Stomach (tissue), 4 donors: ENCODE measurements around the gene TMC4.

Source experiments
- POLR2A ChIP-seq, 4 donors: fragments of 450-650 bp; IDR thresholded peaks; one replicate each; pipeline ENCODE4 v1.6.1; 2016; ENCODE audit warnings: antibody characterized with exemption in 4 of 4, control low read depth in 2 of 4, mild to moderate bottlenecking in 1 of 4, moderate library complexity in 1 of 4
- POLR2AphosphoS5 ChIP-seq, 3 donors: sonication (generic); formaldehyde crosslinking; IDR thresholded peaks; one replicate each; pipeline ENCODE4 v1.6.1; 2016; ENCODE audit warnings: antibody characterized with exemption in 3 of 3
- TF ChIP-seq, protein P1 (sequence below), 7 experiments: fragments of 450-650 bp in 4 of 7; fragments of 200-600 bp in 3 of 7; sonication (generic) in 3 of 7; IDR thresholded peaks; one replicate each; pipeline ENCODE4 v1.5.1; 2016 to 2019; ENCODE audit warnings: antibody characterized with exemption in 7 of 7, control low read depth in 2 of 7, mild to moderate bottlenecking in 1 of 7

DNA sequence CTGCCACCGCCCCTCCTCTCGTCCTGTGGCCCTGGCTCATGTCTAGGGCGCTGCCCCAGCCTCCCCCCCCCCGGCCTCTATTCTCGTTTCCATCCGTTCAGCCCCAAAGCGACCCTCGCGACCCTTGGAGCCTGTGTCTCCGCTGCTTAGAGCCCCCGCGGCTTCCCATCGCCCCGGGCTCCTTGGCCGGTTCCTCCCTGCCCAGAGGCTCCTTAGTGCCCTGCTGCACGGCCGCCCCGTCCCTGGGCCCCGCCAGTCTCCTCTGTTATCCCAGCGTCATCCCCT lies 44.6 kb downstream of the TMC4 start:
- TF ChIP-seq, protein P1, sequence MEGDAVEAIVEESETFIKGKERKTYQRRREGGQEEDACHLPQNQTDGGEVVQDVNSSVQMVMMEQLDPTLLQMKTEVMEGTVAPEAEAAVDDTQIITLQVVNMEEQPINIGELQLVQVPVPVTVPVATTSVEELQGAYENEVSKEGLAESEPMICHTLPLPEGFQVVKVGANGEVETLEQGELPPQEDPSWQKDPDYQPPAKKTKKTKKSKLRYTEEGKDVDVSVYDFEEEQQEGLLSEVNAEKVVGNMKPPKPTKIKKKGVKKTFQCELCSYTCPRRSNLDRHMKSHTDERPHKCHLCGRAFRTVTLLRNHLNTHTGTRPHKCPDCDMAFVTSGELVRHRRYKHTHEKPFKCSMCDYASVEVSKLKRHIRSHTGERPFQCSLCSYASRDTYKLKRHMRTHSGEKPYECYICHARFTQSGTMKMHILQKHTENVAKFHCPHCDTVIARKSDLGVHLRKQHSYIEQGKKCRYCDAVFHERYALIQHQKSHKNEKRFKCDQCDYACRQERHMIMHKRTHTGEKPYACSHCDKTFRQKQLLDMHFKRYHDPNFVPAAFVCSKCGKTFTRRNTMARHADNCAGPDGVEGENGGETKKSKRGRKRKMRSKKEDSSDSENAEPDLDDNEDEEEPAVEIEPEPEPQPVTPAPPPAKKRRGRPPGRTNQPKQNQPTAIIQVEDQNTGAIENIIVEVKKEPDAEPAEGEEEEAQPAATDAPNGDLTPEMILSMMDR (IDR thresholded peaks at IDR 0.05), result no peak
- TF ChIP-seq POLR2AphosphoS5 (IDR thresholded peaks at IDR 0.05), result no peak
- no peak for TF ChIP-seq POLR2A (IDR thresholded peaks at IDR 0.05)
